ENCODE data around the gene SEMA4D. TPM values are rescaled to one million over a fixed set of nuclear protein-coding genes. Genes with fewer than 3 reads are reported as not detected.
"Not testable (repeated sequence)": the region's sequence is repeated elsewhere in the genome, so short reads cannot be mapped to it uniquely, and the experiment has no call there.

SEMA4D gene
- polyA plus RNA-seq, 1 donor from 2014 or later = 35.3 TPM

- Mint-ChIP-seq H3K4me1 (peaks cover 71 to 81% (median 80%) of the 10 kb centered on the region in 3 donors), H3K4me3 (peak overlapping the region in 1 of 4 donors; percentile 78), H3K36me3 (peaks cover 9% of the 10 kb centered on the region), H3K27ac (peak overlapping the region in 2 of 3 donors; percentile 1 to 69), H3K9me3 (no peaks in the 10 kb centered on the region), H3K27me3 (no peaks in the 10 kb centered on the region)
Measured at GRCh38 chr9:89488131-89488530, 9.8 kb downstream of the SEMA4D start.

- peaks cover 63 to 79% (median 67%) of the 10 kb centered on the region in 3 donors for H3K4me1 Mint-ChIP-seq
- no peak overlapping the region for H3K4me3 Mint-ChIP-seq
- H3K27me3 Mint-ChIP-seq = no peaks in the 10 kb centered on the region
- peaks cover 7% of the 10 kb centered on the region for H3K36me3 Mint-ChIP-seq
- peak overlapping the region in 2 of 3 donors; percentile 32 to 83 for H3K27ac Mint-ChIP-seq
- no peaks in the 10 kb centered on the region for H3K9me3 Mint-ChIP-seq
Measured at GRCh38 chr9:89486681-89487080, 11.2 kb downstream of the SEMA4D start.

- H3K4me1 Mint-ChIP-seq = peaks cover 53 to 64% (median 55%) of the 10 kb centered on the region in 3 donors
- H3K4me3 Mint-ChIP-seq = peak overlapping the region; percentile 56 to 92 (median 89)
- H3K27me3 Mint-ChIP-seq = no peaks in the 10 kb centered on the region
- peaks cover 7% of the 10 kb centered on the region for H3K36me3 Mint-ChIP-seq
- H3K27ac Mint-ChIP-seq = peak overlapping the region; percentile 71 to 91 (median 83)
- H3K9me3 Mint-ChIP-seq = no peaks in the 10 kb centered on the region
Measured at GRCh38 chr9:89484475-89485404, 13.2 kb downstream of the SEMA4D start.

GRCh38 chr9:89483592-89484474 is 14.1 kb downstream of the SEMA4D start:
- H3K36me3 Mint-ChIP-seq = peaks cover 6% of the 10 kb centered on the region
- no peaks in the 10 kb centered on the region for H3K9me3 Mint-ChIP-seq
- H3K27ac Mint-ChIP-seq = peak overlapping the region; percentile 59 to 83 (median 82)

GRCh38 chr9:89482901-89483361 is 15.0 kb downstream of the SEMA4D start:
- Mint-ChIP-seq H3K4me3 (peak overlapping the region in 3 of 4 donors; percentile 30 to 87 (median 56)), H3K27me3 (no peaks in the 10 kb centered on the region), H3K4me1 (peaks cover 43 to 61% (median 47%) of the 10 kb centered on the region in 3 donors), H3K36me3 (peaks cover 3% of the 10 kb centered on the region), H3K27ac (peak overlapping the region; percentile 82 to 83 (median 83)), H3K9me3 (no peaks in the 10 kb centered on the region)

More at GRCh38 chr9:89483592-89484474, 14.1 kb downstream of the SEMA4D start:
- peaks cover 44 to 60% (median 46%) of the 10 kb centered on the region in 3 donors for H3K4me1 Mint-ChIP-seq
- peak overlapping the region; percentile 56 to 92 (median 89) for H3K4me3 Mint-ChIP-seq
- H3K27me3 Mint-ChIP-seq = no peaks in the 10 kb centered on the region

- Mint-ChIP-seq H3K9me3 (no peaks in the 10 kb centered on the region), H3K36me3 (peaks cover 3% of the 10 kb centered on the region), H3K4me3 (peak overlapping the region in 2 of 4 donors; percentile 56 to 65), H3K4me1 (peaks cover 43 to 63% (median 49%) of the 10 kb centered on the region in 3 donors), H3K27ac (peak overlapping the region; percentile 15 to 83 (median 82)), H3K27me3 (no peaks in the 10 kb centered on the region)
Measured at GRCh38 chr9:89482056-89482851, 15.7 kb downstream of the SEMA4D start.

GRCh38 chr9:89481538-89481915 is 16.4 kb downstream of the SEMA4D start:
- peak overlapping the region in 2 of 4 donors; percentile 39 to 65 for H3K4me3 Mint-ChIP-seq
- H3K27ac Mint-ChIP-seq = peak overlapping the region in 2 of 3 donors; percentile 81 to 82
- no peaks in the 10 kb centered on the region for H3K9me3 Mint-ChIP-seq
- H3K36me3 Mint-ChIP-seq = peaks cover 3% of the 10 kb centered on the region
- H3K4me1 Mint-ChIP-seq = peaks cover 48 to 64% (median 51%) of the 10 kb centered on the region in 3 donors
- H3K27me3 Mint-ChIP-seq = no peaks in the 10 kb centered on the region

- Mint-ChIP-seq H3K27ac (peak overlapping the region in 1 of 3 donors; percentile 81), H3K9me3 (no peaks in the 10 kb centered on the region), H3K4me1 (peaks cover 49 to 66% (median 49%) of the 10 kb centered on the region in 3 donors), H3K4me3 (peak overlapping the region in 3 of 4 donors; percentile 1 to 39 (median 21)), H3K27me3 (no peaks in the 10 kb centered on the region), H3K36me3 (peaks cover 2% of the 10 kb centered on the region)
Measured at GRCh38 chr9:89480825-89481537, 16.9 kb downstream of the SEMA4D start.

GRCh38 chr9:89480372-89480771 is 17.5 kb downstream of the SEMA4D start:
- H3K36me3 Mint-ChIP-seq, H3K27ac Mint-ChIP-seq, H3K4me3 Mint-ChIP-seq, H3K27me3 Mint-ChIP-seq, H3K9me3 Mint-ChIP-seq: not testable (repeated sequence)
- H3K4me1 Mint-ChIP-seq = peaks cover 46 to 66% (median 48%) of the 10 kb centered on the region in 3 donors

GRCh38 chr9:89479669-89480011 is 18.3 kb downstream of the SEMA4D start:
- Mint-ChIP-seq H3K27ac (peak overlapping the region; percentile 65 to 76 (median 75)), H3K4me3 (peak overlapping the region in 3 of 4 donors; percentile 21 to 83 (median 81)), H3K4me1 (peaks cover 39 to 59% (median 41%) of the 10 kb centered on the region in 3 donors)
- not testable (repeated sequence) for H3K36me3 Mint-ChIP-seq, H3K27me3 Mint-ChIP-seq, H3K9me3 Mint-ChIP-seq

- Mint-ChIP-seq H3K4me3 (peak overlapping the region in 3 of 4 donors; percentile 21 to 83 (median 81)), H3K9me3 (no peaks in the 10 kb centered on the region), H3K4me1 (peaks cover 38 to 59% (median 40%) of the 10 kb centered on the region in 3 donors), H3K27ac (peak overlapping the region; percentile 65 to 76 (median 75)), H3K36me3 (no peaks in the 10 kb centered on the region), H3K27me3 (no peaks in the 10 kb centered on the region)
Measured at GRCh38 chr9:89478821-89479668, 18.9 kb downstream of the SEMA4D start.

- H3K27ac Mint-ChIP-seq = peak overlapping the region; percentile 41 to 88 (median 78)
- H3K27me3 Mint-ChIP-seq = no peaks in the 10 kb centered on the region
- H3K4me3 Mint-ChIP-seq = peak overlapping the region; percentile 1 to 72 (median 48)
- H3K9me3 Mint-ChIP-seq = no peaks in the 10 kb centered on the region
- H3K4me1 Mint-ChIP-seq = peaks cover 33 to 53% (median 35%) of the 10 kb centered on the region in 3 donors
- peaks cover 1% of the 10 kb centered on the region for H3K36me3 Mint-ChIP-seq
Measured at GRCh38 chr9:89477811-89478630, 19.9 kb downstream of the SEMA4D start.
